Brain microvascular endothelial cell (primary cell): ENCODE data around the gene BICD1.

Source experiments
- DNase-seq: peaks from one replicate; pipeline ENCODE4 v3.0.0-alpha.2; 2020
- H3K27ac ChIP-seq: fragments of 250-450 bp; sonication (Bioruptor Pico); 2 replicates; pipeline ENCODE4 v1.5.1; 2020; ENCODE audit warnings: mild to moderate bottlenecking, moderate library complexity
- H3K27me3 ChIP-seq: fragments of 250-450 bp; sonication (Bioruptor Pico); replicated peaks from 2 replicates; pipeline ENCODE4 v1.5.1; 2020; ENCODE audit warnings: mild to moderate bottlenecking
- H3K36me3 ChIP-seq: fragments of 250-450 bp; sonication (Bioruptor Pico); replicated peaks from 2 replicates; pipeline ENCODE4 v1.5.1; 2020; ENCODE audit warnings: mild to moderate bottlenecking
- H3K4me3 ChIP-seq: 2 replicates; pipeline ENCODE4 v1.5.1; 2011; ENCODE audit warnings: low read depth, mild to moderate bottlenecking, control low read depth, low read length, moderate library complexity
- CTCF ChIP-seq: IDR thresholded peaks from 2 replicates; pipeline ENCODE4 v1.5.1; 2011; ENCODE audit warnings: low read depth, mild to moderate bottlenecking, moderate library complexity, low read length, control low read depth, inconsistent platforms; ENCODE audit errors: missing control alignments
- in situ Hi-C: cut with HindIII; loops from 2 replicates; pipeline ENCODE4 v1.10.0; 2017; ENCODE audit warnings: low sequenced_read_pairs, low pct_ligation_motif_present

The BICD1 gene

GRCh38 chr12:32211066-32211899 lies 104.6 kb downstream of the BICD1 start:
- Histone ChIP-seq H3K36me3 (no peaks in the 10 kb centered on the region), H3K27me3 (no peaks in the 10 kb centered on the region), H3K27ac (no peak overlapping the region), H3K4me3 (no peak overlapping the region)
- in situ Hi-C loops: no loop called here
- TF ChIP-seq CTCF: no peak
- DNase-seq: no peak

GRCh38 chr12:32211900-32212156 lies 105.2 kb downstream of the BICD1 start:
- in situ Hi-C loops: no loop called here
- H3K27ac ChIP-seq: no peak overlapping the region
- no peaks in the 10 kb centered on the region for H3K27me3 ChIP-seq
- no peaks in the 10 kb centered on the region for H3K36me3 ChIP-seq
- no peak for DNase-seq
- no peak for TF ChIP-seq CTCF
- no peak overlapping the region for H3K4me3 ChIP-seq

GRCh38 chr12:32214723-32215122 lies 108.1 kb downstream of the BICD1 start:
- Histone ChIP-seq H3K36me3 (peaks cover 4% of the 10 kb centered on the region), H3K27me3 (no peaks in the 10 kb centered on the region), H3K27ac (no peak overlapping the region), H3K4me3 (no peak overlapping the region)
- no peak for DNase-seq
- in situ Hi-C loops: no loop called here
- TF ChIP-seq CTCF: no peak

GRCh38 chr12:32217354-32218310 lies 111.0 kb downstream of the BICD1 start:
- peaks cover 4% of the 10 kb centered on the region for H3K36me3 ChIP-seq
- in situ Hi-C loops: no loop called here

GRCh38 chr12:32223941-32224340 lies 117.3 kb downstream of the BICD1 start:
- DNase-seq: no peak
- peaks cover 4% of the 10 kb centered on the region for H3K36me3 ChIP-seq
- in situ Hi-C loops: no loop called here
- H3K27ac ChIP-seq: no peak overlapping the region
- H3K4me3 ChIP-seq: no peak overlapping the region
- H3K27me3 ChIP-seq: no peaks in the 10 kb centered on the region
- no peak for TF ChIP-seq CTCF

More at GRCh38 chr12:32217354-32218310, 111.0 kb downstream of the BICD1 start:
- Histone ChIP-seq H3K4me3 (no peak overlapping the region), H3K27ac (no peak overlapping the region), H3K27me3 (no peaks in the 10 kb centered on the region)
- TF ChIP-seq CTCF: no peak
- peak; percentile 75 for DNase-seq
